Endothelial cell of umbilical vein (primary cell): ENCODE measurements around the gene PKHD1. TPM values are rescaled to one million over a fixed set of nuclear protein-coding genes. Genes with fewer than 3 reads are reported as not detected.

Source experiments
- BruUV-seq: library from RNA; stranded (reverse); fragments of 400-500 nt; replicated peaks from 2 replicates; lab custom pipeline; 2021; lab: Mats Ljungman, UMichigan
- CTCF ChIA-PET: fragments of 300-600, 350-600 bp; sonication (Branson Sonifier 250); formaldehyde crosslinking; loops from one replicate; lab custom pipeline; 2021; ENCODE audit warnings: antibody characterized with exemption, inconsistent platforms; lab: Charles Lee
- POLR2A ChIA-PET: fragments of 300-600, 350-600 bp; sonication (Branson Sonifier 250); formaldehyde crosslinking; loops from one replicate; lab custom pipeline; 2021; ENCODE audit warnings: antibody characterized with exemption, inconsistent platforms; lab: Charles Lee
- DNase-seq: peaks from one replicate; pipeline ENCODE4 v3.0.0-alpha.2; 2011; ENCODE audit warnings: low read depth, low spot score
- FAIRE-seq: peaks from 2 replicates; lab custom pipeline; 2011; peaks lifted over from hg19 to GRCh38; lab: Jason Lieb, UNC
- H2AFZ ChIP-seq: 2 replicates; pipeline ENCODE4 v1.6.0; 2012; ENCODE audit warnings: low read depth, low read length, control low read depth, inconsistent platforms
- H3K27ac ChIP-seq: 2 replicates; pipeline ENCODE4 v1.5.1; 2011; ENCODE audit warnings: low read depth, mild to moderate bottlenecking, control low read depth, low read length, moderate library complexity; ENCODE audit not compliant: insufficient read depth
- H3K27me3 ChIP-seq, 2 experiments: 2 replicates each; pipeline versions ENCODE4 v1.6.0 to v1.6.1; 2011; ENCODE audit warnings: low read length in 2 of 2, mixed read lengths in 1 of 2; ENCODE audit not compliant: control insufficient read depth in 2 of 2, insufficient read depth in 2 of 2
- H3K36me3 ChIP-seq, 2 experiments: 2 replicates in 1 of 2; 3 replicates in 1 of 2; pipeline ENCODE4 v1.5.1; 2011; ENCODE audit warnings: low read length in 2 of 2, mild to moderate bottlenecking in 1 of 2, moderate library complexity in 1 of 2; ENCODE audit not compliant: control insufficient read depth in 2 of 2, insufficient read depth in 2 of 2; ENCODE audit errors: extremely low read depth in 1 of 2
- H3K4me1 ChIP-seq: 3 replicates; pipeline ENCODE4 v1.5.1; 2011; ENCODE audit warnings: mild to moderate bottlenecking, low read length; ENCODE audit not compliant: control insufficient read depth, insufficient read depth; ENCODE audit errors: extremely low read depth
- H3K4me2 ChIP-seq: 2 replicates; pipeline ENCODE4 v1.6.1; 2011; ENCODE audit warnings: low read length, control low read depth, mixed read lengths; ENCODE audit not compliant: insufficient read depth
- H3K4me3 ChIP-seq, 3 experiments: fragments of 200-600 bp in 1 of 3; sonication (generic), shearing (Covaris generic) in 1 of 3; replicated peaks in 1 of 3; 2 replicates each; pipeline ENCODE4 v1.5.1; 2011 to 2016; ENCODE audit warnings: control low read depth in 3 of 3, low read length in 3 of 3, mild to moderate bottlenecking in 2 of 3, inconsistent platforms in 1 of 3, low read depth in 1 of 3, moderate library complexity in 1 of 3; ENCODE audit not compliant: insufficient read depth in 1 of 3
- H3K79me2 ChIP-seq: 2 replicates; pipeline ENCODE4 v1.6.0; 2012; ENCODE audit warnings: low read length, inconsistent platforms; ENCODE audit not compliant: control insufficient read depth, insufficient read depth
- H3K9ac ChIP-seq: replicated peaks from 2 replicates; pipeline ENCODE3; 2011; ENCODE audit warnings: low read length, control low read depth; ENCODE audit not compliant: insufficient read depth; ENCODE audit errors: extremely low read depth
- H3K9me1 ChIP-seq: replicated peaks from 3 replicates; pipeline ENCODE4 v1.6.0; 2011; ENCODE audit warnings: mild to moderate bottlenecking, low read length; ENCODE audit not compliant: control insufficient read depth, insufficient read depth; ENCODE audit errors: extremely low read depth
- H3K9me3 ChIP-seq: replicated peaks from 2 replicates; pipeline ENCODE4 v1.5.1; 2012; ENCODE audit warnings: low read length, inconsistent platforms; ENCODE audit not compliant: control insufficient read depth, insufficient read depth
- H4K20me1 ChIP-seq: replicated peaks from 2 replicates; pipeline ENCODE3; 2011; ENCODE audit warnings: mild to moderate bottlenecking, low read length; ENCODE audit not compliant: control insufficient read depth, insufficient read depth; ENCODE audit errors: extremely low read depth
- CTCF ChIP-seq, 2 donors: IDR thresholded peaks; 1 replicate in 1 of 2; 2 replicates in 1 of 2; pipeline ENCODE4 v1.5.1; 2011; ENCODE audit warnings: low read length in 2 of 2, mild to moderate bottlenecking in 2 of 2, moderate library complexity in 2 of 2, control low read depth in 1 of 2, inconsistent platforms in 1 of 2, low read depth in 1 of 2; ENCODE audit not compliant: insufficient read depth in 1 of 2; ENCODE audit errors: extremely low read depth in 1 of 2
- EZH2 ChIP-seq: IDR thresholded peaks from 2 replicates; pipeline ENCODE4 v1.6.1; 2012; ENCODE audit warnings: borderline replicate concordance, low read depth, mild to moderate bottlenecking, moderate library complexity, low read length, inconsistent platforms; ENCODE audit not compliant: severe bottlenecking
- FOS ChIP-seq: IDR thresholded peaks from 2 replicates; pipeline ENCODE4 v1.6.1; 2011; ENCODE audit warnings: mild to moderate bottlenecking, low read length, moderate library complexity, borderline replicate concordance; ENCODE audit not compliant: insufficient read depth
- GATA2 ChIP-seq: IDR thresholded peaks from 2 replicates; pipeline ENCODE4 v1.7.0; 2011; ENCODE audit warnings: low read depth, mild to moderate bottlenecking, moderate library complexity, mixed read lengths, low read length; ENCODE audit not compliant: insufficient read length, insufficient read depth
- JUN ChIP-seq: IDR thresholded peaks from 2 replicates; pipeline ENCODE4 v1.6.1; 2011; ENCODE audit warnings: borderline replicate concordance, low read depth; ENCODE audit not compliant: insufficient read length, insufficient read depth
- MYC ChIP-seq: IDR thresholded peaks from one replicate; pipeline ENCODE4 v1.6.1; 2011; ENCODE audit warnings: mild to moderate bottlenecking, low read depth, low read length
- POLR2A ChIP-seq: IDR thresholded peaks from 2 replicates; pipeline ENCODE4 v1.6.1; 2012; ENCODE audit warnings: low read depth, mild to moderate bottlenecking, control low read depth, low read length
- POLR2AphosphoS5 ChIP-seq: IDR thresholded peaks from 2 replicates; pipeline ENCODE4 v1.6.1; 2012; ENCODE audit warnings: low read depth, mild to moderate bottlenecking, control low read depth, low read length, moderate library complexity; ENCODE audit not compliant: insufficient read depth
- dilution Hi-C: fragments of 300-500 bp; cut with MboI; formaldehyde crosslinking; loops from one replicate; pipeline ENCODE4 v1.15.0; 2019; ENCODE audit warnings: low sequenced_read_pairs; ENCODE audit not compliant: extremely low pct_ligation_motif_present
- intact Hi-C: fragments of 100-400 bp; cut with micrococcal nuclease; formaldehyde crosslinking; loops from one replicate; pipeline ENCODE4 v1.10.0; 2022
- polyA plus RNA-seq, 4 experiments: library from polyadenylated mRNA; depleted of rRNA in 3 of 4; stranded (reverse) in 3 of 4; unstranded in 1 of 4; fragments of >200 nt; gene quantifications; 2 replicates each; pipeline versions ENCODE4 v1.2.1 to v1.2.3, GENCODE V29; 2011 to 2012; ENCODE audit warnings: missing spikeins in 1 of 4
- total RNA-seq: library from RNA; stranded (reverse); gene quantifications from 2 replicates; pipeline ENCODE4 v1.2.3, GENCODE V29; 2021
- TF ChIP-seq, protein P1 (sequence below): IDR thresholded peaks from 2 replicates; pipeline ENCODE4 v1.6.1; 2011; ENCODE audit not compliant: insufficient read depth, insufficient read length

PKHD1 gene
- total and polyA plus RNA-seq, 2 donors (not counting 3 experiments of a cell fraction or from before 2014, with no cell fraction given), result not detected

DNA sequence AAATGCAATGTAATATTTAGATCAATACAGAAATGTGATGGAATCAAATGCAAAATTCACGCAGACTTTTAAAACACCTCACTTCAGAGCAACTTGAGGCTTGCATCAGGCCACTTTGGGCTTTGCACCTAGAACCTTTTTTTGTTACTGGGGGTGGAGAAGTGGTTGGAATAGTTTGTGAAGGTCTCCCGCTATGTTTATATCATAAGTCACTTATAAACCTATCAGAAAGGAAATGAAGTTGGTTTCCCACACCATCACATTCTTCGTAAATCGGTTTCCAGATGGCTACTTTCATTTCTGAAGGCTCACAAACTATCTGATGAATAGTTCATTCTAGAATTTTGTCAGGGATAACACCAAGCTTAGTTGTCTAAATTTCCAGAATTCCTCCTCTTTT, 74.8 kb downstream of the PKHD1 start:
- Histone ChIP-seq H3K9me1 (no peaks in the 10 kb centered on the region), H2AFZ (no peak overlapping the region), H4K20me1 (no peaks in the 10 kb centered on the region), H3K36me3 (no peaks in the 10 kb centered on the region), H3K9me3 (no peaks in the 10 kb centered on the region), H3K79me2 (no peaks in the 10 kb centered on the region), H3K27me3 (no peaks in the 10 kb centered on the region), H3K4me3 (no peak overlapping the region), H3K9ac (no peak overlapping the region), H3K27ac (no peak overlapping the region), H3K4me1 (no peaks in the 10 kb centered on the region), H3K4me2 (no peak overlapping the region)
- ChIA-PET CTCF (no interaction called here), POLR2A (no interaction called here)
- FAIRE-seq (no peak), DNase-seq (no peak)
- TF ChIP-seq EZH2, result no peak
- no peak for TF ChIP-seq GATA2
- TF ChIP-seq FOS, result no peak
- TF ChIP-seq MYC, result no peak
- no peak for TF ChIP-seq POLR2AphosphoS5
- no peak for TF ChIP-seq JUN
- no TSS peak for BruUV-seq
- dilution Hi-C loops (no loop called here), intact Hi-C loops (no loop called here)

DNA sequence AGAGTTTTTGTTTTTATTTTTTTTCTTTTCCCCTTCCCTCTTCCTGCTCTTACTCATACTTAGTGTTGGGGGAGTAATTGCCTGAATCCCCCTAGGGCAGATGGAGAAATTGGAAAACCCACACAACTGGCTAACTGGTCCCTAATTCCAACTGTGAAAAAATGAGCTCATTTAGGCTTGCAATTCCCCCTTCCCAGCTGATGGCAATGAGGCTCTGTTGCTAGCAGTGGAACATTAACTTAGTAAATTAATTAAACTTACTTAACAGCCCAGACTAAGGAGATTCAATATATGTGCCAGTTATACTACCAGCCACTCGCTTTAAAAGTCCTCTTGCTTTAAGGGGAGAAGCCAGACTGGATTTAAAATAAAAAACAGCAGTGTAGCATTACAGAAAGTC, 76.6 kb downstream of the PKHD1 start:
- no peaks in the 10 kb centered on the region for H3K79me2 ChIP-seq
- dilution Hi-C loops, result no loop called here
- ChIA-PET POLR2A (no interaction called here), CTCF (no interaction called here)
- H3K27ac ChIP-seq, result no peak overlapping the region
- BruUV-seq, result no TSS peak
- no peaks in the 10 kb centered on the region for H3K9me3 ChIP-seq
- TF ChIP-seq EZH2 (no peak), MYC (no peak), CTCF (IDR thresholded peaks at IDR 0.05; ENCODE audit: extremely low read depth in 1 of 2, insufficient read depth in 1 of 2, low read depth in 1 of 2, low read length in 2 of 2) (no peak), FOS (no peak), GATA2 (no peak), POLR2AphosphoS5 (no peak), POLR2A (no peak), JUN (no peak)
- TF ChIP-seq, protein P1, sequence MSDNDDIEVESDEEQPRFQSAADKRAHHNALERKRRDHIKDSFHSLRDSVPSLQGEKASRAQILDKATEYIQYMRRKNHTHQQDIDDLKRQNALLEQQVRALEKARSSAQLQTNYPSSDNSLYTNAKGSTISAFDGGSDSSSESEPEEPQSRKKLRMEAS, result no peak
- no peak for DNase-seq
- H3K4me2 ChIP-seq, result no peak overlapping the region
- no peaks in the 10 kb centered on the region for H4K20me1 ChIP-seq
- H3K4me3 ChIP-seq, result no peak overlapping the region
- no peaks in the 10 kb centered on the region for H3K36me3 ChIP-seq
- H3K9me1 ChIP-seq, result no peaks in the 10 kb centered on the region
- no peaks in the 10 kb centered on the region for H3K4me1 ChIP-seq
- no peak overlapping the region for H3K9ac ChIP-seq
- FAIRE-seq, result no peak
- no peak overlapping the region for H2AFZ ChIP-seq
- intact Hi-C loops, result no loop called here
- no peaks in the 10 kb centered on the region for H3K27me3 ChIP-seq
